ENCODE data around the gene ZKSCAN8.

ZKSCAN8 gene

GRCh38 chr6:28206527-28206926 is 64.8 kb downstream of the ZKSCAN8 start:
- DNase-seq (ENCODE audit: low read depth in 2 of 2) = no peak

DNA sequence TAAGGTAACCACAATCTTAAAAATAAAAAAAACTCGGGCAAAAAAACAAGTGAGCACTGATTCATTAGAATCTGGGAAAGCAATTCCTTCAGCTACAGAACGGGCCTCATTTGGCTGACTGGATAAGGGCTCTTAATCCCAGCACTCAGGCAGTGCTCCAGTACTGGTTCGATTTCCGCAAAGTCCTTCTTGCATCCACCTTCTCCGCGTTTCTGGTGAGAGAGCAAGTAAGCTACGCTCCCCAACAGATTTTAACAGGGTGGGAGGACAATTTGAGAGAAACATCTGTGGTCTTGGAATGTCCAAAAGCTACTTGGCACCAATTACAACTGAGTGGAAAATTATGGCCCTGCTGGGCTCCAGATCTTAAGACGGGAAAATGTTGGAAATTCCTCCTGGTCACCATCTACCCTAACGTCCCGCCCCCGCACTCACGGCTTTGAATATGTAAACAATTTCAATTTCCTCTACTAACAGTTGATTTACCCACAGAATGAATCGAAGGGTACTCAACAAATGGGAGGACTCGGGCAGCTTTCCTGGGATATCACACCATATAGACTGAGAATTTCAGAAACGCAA is 65.3 kb downstream of the ZKSCAN8 start:
- DNase-seq (ENCODE audit: low read depth in 2 of 2) = no peak

DNA sequence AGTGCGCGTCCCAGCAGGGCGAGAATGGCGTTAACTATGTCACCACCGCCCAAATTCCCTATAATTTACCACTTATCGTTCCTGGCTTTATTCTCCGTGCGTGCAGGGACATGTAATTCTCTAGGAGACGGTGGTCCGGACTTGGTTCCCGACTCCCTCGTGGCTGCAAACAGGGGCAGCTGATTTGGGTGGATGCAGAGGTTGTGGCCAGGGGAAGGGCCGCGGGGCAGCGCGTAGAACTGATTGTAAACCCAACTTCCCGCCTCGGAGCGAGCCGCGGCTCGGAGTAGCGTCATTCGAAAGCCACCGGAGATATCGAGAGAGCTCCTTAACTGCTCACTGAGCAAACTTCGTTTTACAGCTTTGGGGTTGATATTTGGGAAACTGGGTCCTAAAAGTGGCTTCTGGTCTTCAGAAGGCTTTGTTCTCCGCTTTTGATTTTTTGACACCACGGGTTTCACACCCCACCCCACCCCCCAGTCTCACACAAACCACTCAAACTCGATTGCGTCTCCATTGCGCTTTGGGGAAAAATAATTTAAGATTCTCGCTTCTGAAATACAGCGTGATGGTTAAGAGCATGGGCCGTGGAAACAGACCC is 65.9 kb downstream of the ZKSCAN8 start:
- no peak for DNase-seq (ENCODE audit: low read depth in 2 of 2)

DNA sequence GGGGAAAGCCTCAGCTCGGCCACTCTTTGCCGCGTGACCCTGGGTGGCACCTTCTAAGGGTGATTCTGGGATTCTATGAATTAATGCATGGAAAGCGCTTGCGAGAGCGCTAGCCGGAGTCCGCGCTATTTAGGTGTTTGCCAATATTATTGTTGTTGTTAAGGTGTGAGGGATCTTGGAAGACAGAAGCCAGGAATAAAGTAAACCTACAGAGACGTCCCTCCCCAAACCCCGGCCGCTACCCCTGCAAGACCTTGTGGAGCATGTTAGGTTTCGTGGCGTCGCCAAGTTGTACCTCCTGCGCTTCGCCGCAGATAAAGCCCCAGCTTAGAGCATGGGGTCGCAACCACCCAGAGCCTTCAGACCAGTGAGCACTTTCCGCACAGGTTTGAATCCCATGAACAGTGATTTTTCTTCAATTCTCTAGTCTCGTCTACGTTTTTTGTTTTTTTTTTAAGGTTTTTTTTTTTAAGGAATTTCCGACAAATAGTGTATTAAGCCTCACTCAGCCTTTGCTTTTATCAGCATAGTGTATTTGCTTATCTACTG is 66.5 kb downstream of the ZKSCAN8 start:
- DNase-seq (ENCODE audit: low read depth in 2 of 2) = no peak

Data from fibroblast of skin of left quadriceps (primary cell).